Stimulated activated CD4-positive, alpha-beta T cell treated with anti-CD3 and anti-CD28 coated beads, Interleukin-4, amount 100 ng/mL, for 24 hours (primary cell): ENCODE data around the gene LNPEP.

Source experiments
- DNase-seq: peaks from one replicate; pipeline ENCODE4 v3.0.0-alpha.2; 2020

The LNPEP gene

DNA sequence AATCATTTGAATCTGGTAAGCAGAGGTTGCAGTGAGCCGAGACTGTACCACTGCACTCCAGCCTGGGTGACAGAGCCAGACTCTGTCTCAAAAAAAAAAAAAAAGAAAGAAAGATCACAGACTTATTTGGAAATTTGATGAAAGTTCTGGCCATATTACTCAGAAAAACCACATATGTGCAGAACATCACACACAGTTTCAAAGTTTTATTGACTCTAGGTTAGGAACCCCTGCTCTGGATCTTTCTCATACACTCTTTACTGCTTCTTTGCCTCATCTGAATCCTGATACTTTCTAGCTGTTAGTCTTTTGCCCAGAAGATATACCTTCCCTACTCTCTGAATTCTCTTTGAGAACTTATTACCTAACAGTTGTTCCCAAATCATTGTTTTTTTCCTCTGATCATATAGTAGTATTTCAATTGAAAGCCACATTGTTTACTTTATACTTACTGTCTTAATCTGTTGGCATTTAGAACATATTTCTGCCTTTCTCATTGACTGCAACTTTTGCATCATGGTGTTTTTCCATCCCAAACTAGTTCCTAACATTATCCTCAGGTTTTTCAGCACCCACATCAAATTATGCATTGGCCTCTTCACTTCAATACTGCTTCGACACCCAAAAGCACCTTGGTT lies 68.7 kb downstream of the LNPEP start:
- DNase-seq, result no peak

- no peak for DNase-seq
These were observed 70.7 kb downstream of the LNPEP start for GRCh38 chr5:97006454-97007060.

DNA sequence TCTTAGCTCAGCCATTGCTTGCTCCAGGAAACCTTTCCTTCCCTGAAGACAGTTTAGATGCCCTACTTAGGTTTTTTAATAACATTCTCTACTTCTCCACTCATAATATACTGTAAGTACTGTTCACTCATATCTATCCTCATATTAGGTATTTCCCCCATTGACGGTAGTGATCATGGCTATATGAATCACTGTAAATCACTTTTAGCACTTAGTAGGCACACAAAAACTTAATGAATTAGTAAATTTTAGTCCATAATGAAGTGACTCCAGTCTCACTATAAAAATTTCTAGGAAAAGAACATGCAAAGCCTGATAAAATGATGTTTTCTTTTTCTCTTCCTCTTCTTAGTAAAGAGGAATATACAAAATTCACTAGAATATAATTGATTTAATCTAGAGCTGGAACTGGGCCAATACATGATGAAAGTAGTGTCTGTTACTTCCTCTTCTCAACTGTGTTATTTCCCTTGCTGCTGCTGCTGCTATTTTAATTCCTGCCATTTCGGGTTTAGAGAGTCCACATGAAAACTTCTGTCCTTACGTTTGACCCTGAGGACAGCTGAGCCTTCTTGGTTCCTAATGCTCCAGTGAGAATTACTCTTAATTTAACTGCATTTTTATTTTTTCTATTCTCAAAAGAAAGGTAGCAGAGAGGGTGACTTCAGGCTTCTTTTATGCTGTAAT lies 73.5 kb downstream of the LNPEP start:
- DNase-seq, result no peak

GRCh38 chr5:97009921-97010320 lies 74.0 kb downstream of the LNPEP start:
- DNase-seq, result no peak

- no peak for DNase-seq
These were observed 74.7 kb downstream of the LNPEP start for GRCh38 chr5:97010606-97011005.

DNA sequence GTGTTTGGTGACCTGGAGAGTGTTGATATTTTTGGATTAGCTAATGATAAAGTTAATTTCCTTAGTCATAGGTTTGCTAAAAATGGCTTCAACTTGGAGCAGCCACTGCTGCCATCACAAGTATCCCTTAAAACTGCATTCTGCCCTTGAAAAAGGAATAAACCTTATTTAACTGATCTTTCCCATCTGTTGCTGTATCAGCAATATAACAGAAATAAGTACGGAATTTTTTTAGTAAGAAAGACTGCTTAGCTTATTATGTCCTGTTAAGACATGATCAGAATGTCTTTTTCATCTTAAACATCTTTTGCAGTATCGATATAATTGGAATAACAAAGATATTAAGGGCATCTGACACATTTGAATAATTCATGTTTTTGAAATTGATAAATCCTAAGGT lies 75.7 kb downstream of the LNPEP start:
- DNase-seq, result no peak

DNA sequence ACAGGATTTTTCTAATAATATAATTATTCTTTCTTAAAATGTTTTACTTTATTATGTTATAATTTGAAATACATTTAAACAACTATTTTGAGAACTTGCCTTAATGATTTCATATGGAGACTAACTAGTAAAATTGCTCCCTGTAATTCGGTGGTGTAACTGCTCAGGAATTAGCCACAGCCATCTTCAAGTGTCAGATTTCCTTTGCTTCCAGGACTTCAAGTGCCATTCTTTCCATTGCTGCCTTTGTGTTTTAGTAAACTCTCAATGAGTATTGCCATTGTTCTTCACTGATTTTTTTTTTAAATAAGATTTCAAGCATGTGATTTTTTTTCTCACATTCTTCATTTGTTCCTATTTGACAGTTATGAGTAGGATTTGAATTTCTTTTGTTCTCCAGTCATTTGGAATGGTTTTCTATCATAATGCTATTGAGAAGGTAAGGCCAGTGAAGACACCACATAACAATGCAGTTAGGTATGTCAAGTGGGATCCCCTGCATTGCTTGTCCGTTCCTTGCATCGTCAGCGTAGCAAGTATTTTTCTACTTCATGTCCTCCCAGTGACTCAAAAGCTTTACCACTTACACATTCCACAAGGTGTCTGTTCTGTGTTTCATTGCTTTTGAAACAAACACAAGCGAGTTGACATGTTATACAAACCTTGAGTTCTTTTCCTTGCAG lies 83.7 kb downstream of the LNPEP start:
- no peak for DNase-seq

DNA sequence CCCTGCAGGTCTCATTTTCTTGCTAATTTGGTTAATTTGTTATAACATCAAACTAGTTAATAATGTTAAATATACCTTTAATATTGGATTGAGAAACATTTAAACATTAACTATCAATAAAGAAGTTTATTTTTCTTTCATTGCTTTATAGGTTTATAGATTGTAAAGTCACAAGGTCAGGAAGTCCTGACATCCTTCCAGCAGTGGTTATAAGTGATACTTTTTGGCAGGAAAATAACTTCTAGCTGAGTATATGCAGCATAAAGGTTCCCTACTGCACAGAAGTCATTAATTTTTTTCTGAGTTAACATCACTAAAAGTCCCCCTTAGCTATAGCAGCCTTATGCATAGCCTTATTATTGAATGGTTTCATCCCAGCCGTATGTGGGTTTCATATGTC lies 85.5 kb downstream of the LNPEP start:
- DNase-seq, result no peak

GRCh38 chr5:97022898-97023297 lies 87.0 kb downstream of the LNPEP start:
- DNase-seq, result no peak

- no peak for DNase-seq
These were observed 90.8 kb downstream of the LNPEP start for GRCh38 chr5:97026721-97027120.

DNA sequence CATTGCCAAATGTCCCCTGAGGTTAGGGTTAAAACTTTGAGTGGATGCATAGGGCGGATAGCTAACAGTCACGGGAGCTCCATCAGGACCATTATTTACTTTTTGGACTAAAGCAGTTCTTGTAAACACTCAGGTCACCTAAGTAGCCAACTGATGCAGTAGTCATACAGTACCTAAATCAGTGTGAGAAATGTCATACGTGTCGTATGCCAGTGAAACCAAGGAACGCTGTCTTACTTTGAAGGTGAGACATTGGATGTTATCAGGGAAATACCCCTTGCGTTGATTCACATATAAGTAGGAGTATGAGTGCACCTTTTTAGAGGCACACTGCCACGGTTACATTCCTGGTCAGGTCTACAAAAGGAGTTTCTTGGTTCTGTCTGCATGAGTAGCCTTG lies 101.9 kb downstream of the LNPEP start:
- DNase-seq, result no peak

DNA sequence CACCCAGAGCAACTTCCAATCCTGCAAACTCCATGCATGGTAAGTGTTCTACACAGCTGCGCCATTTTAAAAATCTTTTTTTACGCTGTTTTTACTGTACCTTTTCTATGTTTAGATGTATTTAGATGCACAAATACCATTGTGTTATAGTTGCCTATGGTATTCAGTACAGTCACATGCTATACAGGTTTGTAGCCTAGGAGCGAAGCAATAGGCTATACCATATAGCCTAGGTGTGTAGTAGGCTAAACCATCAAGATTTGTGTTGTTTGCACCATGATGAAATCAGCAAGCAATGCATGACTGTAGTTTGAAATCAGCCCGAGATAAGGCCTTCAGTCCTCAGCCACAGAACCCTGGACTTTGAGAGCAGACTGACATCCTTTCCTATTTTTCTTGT lies 105.4 kb downstream of the LNPEP start:
- DNase-seq, result no peak

DNA sequence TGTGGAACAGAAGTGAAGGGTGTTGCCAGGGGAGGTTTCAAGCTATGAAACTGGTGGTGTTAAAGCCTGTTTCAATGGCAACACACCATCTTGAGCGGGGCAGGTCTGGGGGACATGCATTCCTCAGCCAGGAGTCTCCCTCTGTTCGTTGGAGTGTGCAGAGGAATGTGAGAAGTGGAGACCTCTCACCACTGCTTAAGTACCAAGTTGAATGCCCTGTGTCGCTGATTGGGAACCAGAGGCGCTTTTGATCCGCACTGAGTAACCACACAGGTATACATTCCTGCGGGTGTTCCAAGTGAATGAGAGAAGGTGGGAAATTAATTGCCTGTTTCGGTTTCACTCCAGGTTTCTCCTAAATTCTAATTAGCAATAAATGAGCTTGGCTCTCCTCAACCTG lies 107.1 kb downstream of the LNPEP start:
- DNase-seq, result no peak

DNA sequence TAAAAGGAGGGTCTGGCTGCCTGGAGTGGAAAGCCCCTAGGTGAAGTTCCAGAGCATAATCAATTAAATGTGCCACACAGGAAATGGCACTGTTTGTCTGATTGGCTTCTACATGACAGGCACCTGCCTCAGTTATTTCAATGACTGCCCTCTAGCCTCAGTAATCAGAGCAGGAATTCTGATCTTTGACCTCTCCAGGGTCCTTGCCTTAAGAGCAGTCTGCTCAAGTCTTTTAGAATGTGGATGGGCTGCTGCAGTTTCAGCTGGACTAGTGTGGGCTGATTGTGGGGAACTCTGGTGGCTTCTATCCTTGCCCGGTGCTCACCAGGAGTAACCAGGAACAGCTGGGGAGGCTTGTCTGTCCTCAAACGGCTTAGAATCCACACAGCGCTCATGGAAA lies 107.6 kb downstream of the LNPEP start:
- no peak for DNase-seq

DNA sequence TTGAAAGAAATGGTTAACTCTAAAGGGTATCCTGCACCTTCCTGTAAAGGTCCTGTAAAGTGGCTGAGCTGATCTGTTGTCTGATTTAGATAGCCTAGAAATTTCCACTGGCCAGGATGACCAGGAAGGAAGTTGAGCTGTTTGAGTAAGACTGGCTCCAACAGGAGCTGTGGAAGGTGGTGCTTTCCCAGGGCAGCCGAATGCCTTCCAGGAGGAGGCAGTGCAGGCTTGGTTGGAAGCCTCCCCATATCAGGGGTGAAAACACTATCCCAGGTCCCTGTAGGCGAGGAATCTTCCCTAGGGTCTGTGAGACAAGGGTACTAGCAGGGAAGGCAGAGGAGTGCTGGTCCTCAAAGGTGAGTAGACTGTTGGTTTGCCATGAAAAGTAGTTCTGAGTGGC lies 108.2 kb downstream of the LNPEP start:
- no peak for DNase-seq

DNA sequence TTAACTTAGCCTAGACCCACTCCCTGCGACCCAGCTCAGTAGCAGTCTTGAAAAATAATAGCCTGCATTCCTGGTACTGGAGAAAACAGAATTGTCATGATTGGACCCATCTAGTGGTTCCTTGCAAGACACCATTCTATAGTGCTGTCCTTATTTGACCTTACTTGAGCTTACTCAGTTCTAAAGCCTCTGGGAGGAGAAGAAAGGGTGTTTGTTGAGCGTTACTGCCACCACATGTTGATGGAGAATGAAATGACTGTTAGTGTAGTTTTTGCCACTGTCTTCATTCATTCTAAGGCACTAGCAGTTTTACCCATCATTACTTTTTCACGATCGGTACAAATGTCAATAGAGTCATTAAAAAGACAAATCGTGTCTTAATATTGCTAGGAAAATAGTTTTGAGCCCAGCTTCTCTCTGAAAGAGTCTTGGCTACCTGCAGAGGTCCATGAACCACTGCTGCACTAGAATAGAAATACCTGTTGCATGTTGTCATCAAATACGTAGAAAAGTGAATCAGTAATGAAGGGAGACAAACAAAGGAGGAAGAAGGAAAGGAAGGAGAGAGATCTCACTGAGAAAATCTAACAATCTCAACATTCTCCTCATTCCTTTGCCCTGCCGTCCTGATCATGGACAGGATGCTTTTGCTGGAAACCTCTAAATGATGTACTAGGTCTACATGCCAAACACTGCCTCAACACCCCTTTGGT lies 110.5 kb downstream of the LNPEP start:
- DNase-seq, result no peak

GRCh38 chr5:97047076-97047475 lies 111.2 kb downstream of the LNPEP start:
- DNase-seq, result no peak

DNA sequence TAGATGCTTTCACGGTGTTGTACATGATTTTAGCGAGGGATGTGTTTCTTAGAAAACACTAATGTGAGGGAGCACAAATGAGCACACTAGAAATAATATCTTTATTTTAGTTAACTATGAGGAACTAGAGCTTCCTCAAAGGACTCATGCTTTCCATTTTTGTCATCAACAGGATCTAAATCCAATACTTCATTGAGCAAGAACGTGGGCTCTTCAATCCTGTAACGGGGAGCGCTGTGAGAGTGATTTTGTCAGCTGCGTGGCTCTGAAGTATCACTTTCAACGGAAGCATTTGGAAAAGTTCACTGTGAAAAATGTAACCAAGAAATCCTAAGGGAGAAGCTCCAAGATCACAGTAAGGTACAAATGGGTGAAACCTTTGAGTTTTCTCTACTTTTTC lies 113.3 kb downstream of the LNPEP start:
- DNase-seq, result no peak

GRCh38 chr5:97056263-97056662 lies 120.4 kb downstream of the LNPEP start:
- no peak for DNase-seq

GRCh38 chr5:97062046-97062445 lies 126.2 kb downstream of the LNPEP start:
- DNase-seq, result no peak

- DNase-seq, result no peak
These were observed 127.4 kb downstream of the LNPEP start for GRCh38 chr5:97063251-97063650.

DNA sequence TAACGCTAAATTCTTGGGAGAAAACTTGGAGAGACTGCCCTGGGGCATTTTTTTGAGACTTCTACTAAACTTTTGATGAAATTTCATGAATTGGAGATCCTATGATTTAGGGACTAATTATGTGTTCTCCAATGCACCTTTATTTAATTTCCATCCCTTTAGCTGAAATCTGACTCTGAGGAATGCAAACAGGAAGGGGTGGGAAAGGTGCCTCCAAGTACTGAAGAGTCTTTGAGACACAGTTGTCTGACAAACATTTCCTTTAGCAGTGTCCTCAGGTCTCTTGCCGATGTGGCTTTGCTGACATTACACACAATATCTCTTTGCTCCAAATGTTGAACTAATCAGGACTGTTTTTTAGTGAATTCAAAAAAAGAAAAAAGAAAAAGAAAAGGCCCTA lies 129.6 kb downstream of the LNPEP start:
- DNase-seq, result no peak

DNA sequence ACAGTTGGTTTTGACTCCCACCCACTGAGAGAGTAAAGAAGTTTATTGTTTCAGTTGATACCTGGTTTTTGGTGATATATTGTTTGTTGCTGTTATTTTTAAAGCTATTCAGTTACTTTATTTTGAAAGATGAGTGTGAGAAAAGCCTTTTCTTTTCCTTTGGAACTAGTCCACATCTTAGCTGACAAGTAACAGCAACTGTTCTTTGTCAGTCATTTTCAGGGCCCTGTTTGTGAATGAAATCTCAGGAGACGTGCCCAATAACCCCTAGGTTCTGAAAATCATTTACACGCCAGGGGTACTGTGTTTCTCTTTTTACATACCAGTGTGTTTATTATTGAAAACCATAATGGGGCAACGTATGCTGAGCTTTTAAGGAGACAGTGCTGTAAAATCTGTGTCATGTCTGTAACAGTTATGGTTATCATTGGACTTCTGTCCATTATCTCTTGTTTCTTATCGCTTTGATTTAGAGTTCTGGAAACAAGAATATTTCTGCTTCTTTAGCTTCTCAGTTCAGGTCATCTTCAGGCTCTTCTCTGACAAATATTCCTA lies 131.5 kb downstream of the LNPEP start:
- DNase-seq, result no peak
